SH-SY5Y (cell line): Measurements from ENCODE around the gene SMC1B.

ENCODE experiments used
- GATA2 ChIP-seq: IDR thresholded peaks from 2 replicates; pipeline ENCODE4 v1.6.1; 2011; ENCODE audit warnings: mild to moderate bottlenecking, low read depth, low read length
- GATA3 ChIP-seq: IDR thresholded peaks from 2 replicates; pipeline ENCODE4 v1.6.1; 2011; ENCODE audit warnings: low read depth, mild to moderate bottlenecking, low read length, moderate library complexity

DNA sequence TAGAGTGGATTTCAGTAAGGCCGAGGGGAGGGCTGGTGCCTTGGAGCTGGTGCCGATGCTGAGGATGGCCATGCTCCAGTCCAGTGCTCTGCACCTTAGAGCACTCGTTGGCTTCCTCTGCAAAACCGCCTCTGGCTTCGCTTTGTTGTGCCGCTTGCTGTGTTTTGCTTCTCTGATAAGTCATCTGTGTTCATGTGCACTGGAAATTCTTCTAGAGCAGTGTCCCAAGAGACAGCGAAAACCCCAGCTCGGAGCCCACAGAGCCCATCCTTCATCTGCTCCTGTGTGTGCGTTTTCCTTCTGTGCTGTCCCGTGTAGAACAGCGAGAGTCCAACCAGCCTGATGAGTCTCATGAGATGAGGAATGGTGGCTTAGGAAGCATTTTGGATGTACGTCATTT lies 91.6 kb downstream of the SMC1B start:
- TF ChIP-seq GATA3 (no peak), GATA2 (no peak)
